Endothelial cell of umbilical vein (primary cell): ENCODE measurements around the gene MIEF1. TPM values are rescaled to one million over a fixed set of nuclear protein-coding genes. Genes with fewer than 3 reads are reported as not detected.

ENCODE experiments used
- BruUV-seq: library from RNA; stranded (reverse); fragments of 400-500 nt; replicated peaks from 2 replicates; lab custom pipeline; 2021; lab: Mats Ljungman, UMichigan
- CTCF ChIA-PET: fragments of 300-600, 350-600 bp; sonication (Branson Sonifier 250); formaldehyde crosslinking; loops from one replicate; lab custom pipeline; 2021; ENCODE audit warnings: antibody characterized with exemption, inconsistent platforms; lab: Charles Lee
- POLR2A ChIA-PET: fragments of 300-600, 350-600 bp; sonication (Branson Sonifier 250); formaldehyde crosslinking; loops from one replicate; lab custom pipeline; 2021; ENCODE audit warnings: antibody characterized with exemption, inconsistent platforms; lab: Charles Lee
- DNase-seq: peaks from one replicate; pipeline ENCODE4 v3.0.0-alpha.2; 2011; ENCODE audit warnings: low read depth, low spot score
- FAIRE-seq: peaks from 2 replicates; lab custom pipeline; 2011; peaks lifted over from hg19 to GRCh38; lab: Jason Lieb, UNC
- H2AFZ ChIP-seq: 2 replicates; pipeline ENCODE4 v1.6.0; 2012; ENCODE audit warnings: low read depth, low read length, control low read depth, inconsistent platforms
- H3K27ac ChIP-seq: 2 replicates; pipeline ENCODE4 v1.5.1; 2011; ENCODE audit warnings: low read depth, mild to moderate bottlenecking, control low read depth, low read length, moderate library complexity; ENCODE audit not compliant: insufficient read depth
- H3K27me3 ChIP-seq, 2 experiments: 2 replicates each; pipeline versions ENCODE4 v1.6.0 to v1.6.1; 2011; ENCODE audit warnings: low read length in 2 of 2, mixed read lengths in 1 of 2; ENCODE audit not compliant: control insufficient read depth in 2 of 2, insufficient read depth in 2 of 2
- H3K36me3 ChIP-seq, 2 experiments: 2 replicates in 1 of 2; 3 replicates in 1 of 2; pipeline ENCODE4 v1.5.1; 2011; ENCODE audit warnings: low read length in 2 of 2, mild to moderate bottlenecking in 1 of 2, moderate library complexity in 1 of 2; ENCODE audit not compliant: control insufficient read depth in 2 of 2, insufficient read depth in 2 of 2; ENCODE audit errors: extremely low read depth in 1 of 2
- H3K4me1 ChIP-seq: 3 replicates; pipeline ENCODE4 v1.5.1; 2011; ENCODE audit warnings: mild to moderate bottlenecking, low read length; ENCODE audit not compliant: control insufficient read depth, insufficient read depth; ENCODE audit errors: extremely low read depth
- H3K4me2 ChIP-seq: 2 replicates; pipeline ENCODE4 v1.6.1; 2011; ENCODE audit warnings: low read length, control low read depth, mixed read lengths; ENCODE audit not compliant: insufficient read depth
- H3K4me3 ChIP-seq, 3 experiments: fragments of 200-600 bp in 1 of 3; sonication (generic), shearing (Covaris generic) in 1 of 3; replicated peaks in 1 of 3; 2 replicates each; pipeline ENCODE4 v1.5.1; 2011 to 2016; ENCODE audit warnings: control low read depth in 3 of 3, low read length in 3 of 3, mild to moderate bottlenecking in 2 of 3, inconsistent platforms in 1 of 3, low read depth in 1 of 3, moderate library complexity in 1 of 3; ENCODE audit not compliant: insufficient read depth in 1 of 3
- H3K79me2 ChIP-seq: 2 replicates; pipeline ENCODE4 v1.6.0; 2012; ENCODE audit warnings: low read length, inconsistent platforms; ENCODE audit not compliant: control insufficient read depth, insufficient read depth
- H3K9ac ChIP-seq: replicated peaks from 2 replicates; pipeline ENCODE3; 2011; ENCODE audit warnings: low read length, control low read depth; ENCODE audit not compliant: insufficient read depth; ENCODE audit errors: extremely low read depth
- H3K9me1 ChIP-seq: replicated peaks from 3 replicates; pipeline ENCODE4 v1.6.0; 2011; ENCODE audit warnings: mild to moderate bottlenecking, low read length; ENCODE audit not compliant: control insufficient read depth, insufficient read depth; ENCODE audit errors: extremely low read depth
- H3K9me3 ChIP-seq: replicated peaks from 2 replicates; pipeline ENCODE4 v1.5.1; 2012; ENCODE audit warnings: low read length, inconsistent platforms; ENCODE audit not compliant: control insufficient read depth, insufficient read depth
- H4K20me1 ChIP-seq: replicated peaks from 2 replicates; pipeline ENCODE3; 2011; ENCODE audit warnings: mild to moderate bottlenecking, low read length; ENCODE audit not compliant: control insufficient read depth, insufficient read depth; ENCODE audit errors: extremely low read depth
- EZH2 ChIP-seq: IDR thresholded peaks from 2 replicates; pipeline ENCODE4 v1.6.1; 2012; ENCODE audit warnings: borderline replicate concordance, low read depth, mild to moderate bottlenecking, moderate library complexity, low read length, inconsistent platforms; ENCODE audit not compliant: severe bottlenecking
- GATA2 ChIP-seq: IDR thresholded peaks from 2 replicates; pipeline ENCODE4 v1.7.0; 2011; ENCODE audit warnings: low read depth, mild to moderate bottlenecking, moderate library complexity, mixed read lengths, low read length; ENCODE audit not compliant: insufficient read length, insufficient read depth
- JUN ChIP-seq: IDR thresholded peaks from 2 replicates; pipeline ENCODE4 v1.6.1; 2011; ENCODE audit warnings: borderline replicate concordance, low read depth; ENCODE audit not compliant: insufficient read length, insufficient read depth
- MAX ChIP-seq: IDR thresholded peaks from 2 replicates; pipeline ENCODE4 v1.6.1; 2011; ENCODE audit not compliant: insufficient read depth, insufficient read length
- MYC ChIP-seq: IDR thresholded peaks from one replicate; pipeline ENCODE4 v1.6.1; 2011; ENCODE audit warnings: mild to moderate bottlenecking, low read depth, low read length
- POLR2A ChIP-seq: IDR thresholded peaks from 2 replicates; pipeline ENCODE4 v1.6.1; 2012; ENCODE audit warnings: low read depth, mild to moderate bottlenecking, control low read depth, low read length
- POLR2AphosphoS5 ChIP-seq: IDR thresholded peaks from 2 replicates; pipeline ENCODE4 v1.6.1; 2012; ENCODE audit warnings: low read depth, mild to moderate bottlenecking, control low read depth, low read length, moderate library complexity; ENCODE audit not compliant: insufficient read depth
- dilution Hi-C: fragments of 300-500 bp; cut with MboI; formaldehyde crosslinking; loops from one replicate; pipeline ENCODE4 v1.15.0; 2019; ENCODE audit warnings: low sequenced_read_pairs; ENCODE audit not compliant: extremely low pct_ligation_motif_present
- intact Hi-C: fragments of 100-400 bp; cut with micrococcal nuclease; formaldehyde crosslinking; loops from one replicate; pipeline ENCODE4 v1.10.0; 2022
- polyA plus RNA-seq, 4 experiments: library from polyadenylated mRNA; depleted of rRNA in 3 of 4; stranded (reverse) in 3 of 4; unstranded in 1 of 4; fragments of >200 nt; gene quantifications; 2 replicates each; pipeline versions ENCODE4 v1.2.1 to v1.2.3, GENCODE V29; 2011 to 2012; ENCODE audit warnings: missing spikeins in 1 of 4
- total RNA-seq: library from RNA; stranded (reverse); gene quantifications from 2 replicates; pipeline ENCODE4 v1.2.3, GENCODE V29; 2021
- TF ChIP-seq, protein P1 (sequence below), 2 donors: IDR thresholded peaks; 1 replicate in 1 of 2; 2 replicates in 1 of 2; pipeline ENCODE4 v1.5.1; 2011; ENCODE audit warnings: low read length in 2 of 2, mild to moderate bottlenecking in 2 of 2, moderate library complexity in 2 of 2, control low read depth in 1 of 2, inconsistent platforms in 1 of 2, low read depth in 1 of 2; ENCODE audit not compliant: insufficient read depth in 1 of 2; ENCODE audit errors: extremely low read depth in 1 of 2

The MIEF1 gene
- total and polyA plus RNA-seq, 2 donors (not counting 3 experiments of a cell fraction or from before 2014, with no cell fraction given): 14.2 to 31.1 TPM

DNA sequence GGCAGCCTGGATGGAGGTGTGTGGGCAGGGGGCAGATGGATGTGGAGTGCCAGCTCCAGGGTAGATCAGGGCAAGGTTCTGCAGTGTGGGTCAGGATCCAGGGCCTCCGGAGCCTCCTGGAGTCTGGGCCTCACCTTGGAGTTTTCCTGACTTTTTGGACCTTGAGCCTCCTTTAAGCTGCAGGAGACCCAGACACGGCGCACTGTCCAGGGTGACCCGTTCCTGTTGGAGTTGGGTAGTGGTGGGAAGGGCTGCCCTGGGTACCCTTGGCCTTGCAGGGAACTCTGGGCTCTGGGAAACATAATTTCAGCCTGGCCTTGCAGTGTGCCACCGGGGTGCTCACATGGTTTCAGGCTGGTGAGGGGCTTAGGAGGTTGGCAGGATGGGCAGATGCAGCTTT is 28.2 kb upstream of the MIEF1 start:
- no peaks in the 10 kb centered on the region for H3K9me3 ChIP-seq
- dilution Hi-C loops: no loop called here
- no peaks in the 10 kb centered on the region for H3K79me2 ChIP-seq
- CTCF ChIA-PET: interaction anchor here (0.7 kb wide), 1 partner anchor 89 kb away, joined by 3 read pairs; no protein-coding TSS in a partner anchor
- no peak overlapping the region for H2AFZ ChIP-seq
- no peaks in the 10 kb centered on the region for H3K27me3 ChIP-seq
- POLR2A ChIA-PET: no interaction called here
- no peak overlapping the region for H3K4me2 ChIP-seq
- no peaks in the 10 kb centered on the region for H3K36me3 ChIP-seq
- H3K9ac ChIP-seq: no peak overlapping the region
- DNase-seq: no peak
- no peaks in the 10 kb centered on the region for H4K20me1 ChIP-seq
- H3K9me1 ChIP-seq: no peaks in the 10 kb centered on the region
- H3K4me3 ChIP-seq: no peak overlapping the region
- TF ChIP-seq, protein P1, sequence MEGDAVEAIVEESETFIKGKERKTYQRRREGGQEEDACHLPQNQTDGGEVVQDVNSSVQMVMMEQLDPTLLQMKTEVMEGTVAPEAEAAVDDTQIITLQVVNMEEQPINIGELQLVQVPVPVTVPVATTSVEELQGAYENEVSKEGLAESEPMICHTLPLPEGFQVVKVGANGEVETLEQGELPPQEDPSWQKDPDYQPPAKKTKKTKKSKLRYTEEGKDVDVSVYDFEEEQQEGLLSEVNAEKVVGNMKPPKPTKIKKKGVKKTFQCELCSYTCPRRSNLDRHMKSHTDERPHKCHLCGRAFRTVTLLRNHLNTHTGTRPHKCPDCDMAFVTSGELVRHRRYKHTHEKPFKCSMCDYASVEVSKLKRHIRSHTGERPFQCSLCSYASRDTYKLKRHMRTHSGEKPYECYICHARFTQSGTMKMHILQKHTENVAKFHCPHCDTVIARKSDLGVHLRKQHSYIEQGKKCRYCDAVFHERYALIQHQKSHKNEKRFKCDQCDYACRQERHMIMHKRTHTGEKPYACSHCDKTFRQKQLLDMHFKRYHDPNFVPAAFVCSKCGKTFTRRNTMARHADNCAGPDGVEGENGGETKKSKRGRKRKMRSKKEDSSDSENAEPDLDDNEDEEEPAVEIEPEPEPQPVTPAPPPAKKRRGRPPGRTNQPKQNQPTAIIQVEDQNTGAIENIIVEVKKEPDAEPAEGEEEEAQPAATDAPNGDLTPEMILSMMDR (IDR thresholded peaks at IDR 0.05; ENCODE audit: extremely low read depth in 1 of 2, insufficient read depth in 1 of 2, low read depth in 1 of 2, low read length in 2 of 2): no peak
- TF ChIP-seq GATA2: no peak
- no peak for TF ChIP-seq JUN
- TF ChIP-seq EZH2: no peak
- TF ChIP-seq MAX: no peak
- TF ChIP-seq POLR2A: no peak
- TF ChIP-seq MYC: no peak
- no peak for TF ChIP-seq POLR2AphosphoS5
- intact Hi-C loops: no loop called here
- H3K27ac ChIP-seq: no peak overlapping the region
- no peak for FAIRE-seq
- BruUV-seq: no TSS peak
- peaks cover 3% of the 10 kb centered on the region for H3K4me1 ChIP-seq
